CD4-positive, alpha-beta T cell treated with Interleukin-6 for 4 hours (primary cell): ENCODE measurements around the gene THBS4.
A peak's percentile ranks its signal among the peaks of the same experiment; 100 is the strongest.

Experiments
- DNase-seq: peaks from one replicate; pipeline ENCODE4 v3.0.0-alpha.2; 2020; ENCODE audit warnings: mixed read lengths

The THBS4 gene

DNA sequence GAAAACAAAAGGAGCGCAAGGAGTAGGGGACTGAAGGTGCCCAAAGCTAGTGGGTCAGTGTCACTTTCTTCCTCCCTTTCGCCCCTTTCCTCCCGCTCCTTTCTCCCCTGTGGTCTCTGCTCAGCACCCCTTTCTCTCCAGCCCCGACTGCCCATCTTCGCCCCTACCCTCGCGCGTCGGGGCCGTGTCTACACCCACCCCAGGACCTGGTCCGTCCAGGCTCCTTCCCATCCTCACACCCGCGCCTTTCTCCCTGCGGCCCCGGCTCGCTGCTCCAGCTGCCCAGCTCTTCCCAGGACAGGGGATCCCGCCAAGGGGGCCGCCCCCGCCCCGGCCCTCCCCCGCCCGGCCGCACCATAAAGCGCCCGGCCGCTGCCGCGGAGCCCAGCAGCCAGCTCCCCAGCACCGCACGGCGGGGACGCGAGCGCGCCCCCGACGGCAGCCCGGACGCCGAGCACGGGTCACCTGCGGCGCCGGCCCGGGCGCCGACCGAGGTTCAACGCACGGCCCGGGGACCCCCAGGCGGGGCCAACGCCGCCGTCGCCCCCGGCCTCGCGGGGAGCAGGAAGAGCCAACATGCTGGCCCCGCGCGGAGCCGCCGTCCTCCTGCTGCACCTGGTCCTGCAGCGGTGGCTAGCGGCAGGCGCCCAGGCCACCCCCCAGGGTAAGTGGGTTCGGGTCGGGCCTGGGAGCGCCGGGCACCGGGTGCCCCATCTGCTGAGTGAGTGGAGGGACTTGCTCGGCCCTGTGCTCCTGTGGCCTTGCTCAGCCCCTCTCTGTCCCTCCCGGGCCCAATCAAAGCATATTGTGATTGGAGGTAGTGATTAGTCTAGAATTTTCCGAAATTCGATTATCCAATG is at the start of gene THBS4:
TSS of gene THBS4 (plus strand) at position 387 of the 860 bp plus-strand sequence. CDS start at position 577, 190 bp downstream.
- no peak for DNase-seq

DNA sequence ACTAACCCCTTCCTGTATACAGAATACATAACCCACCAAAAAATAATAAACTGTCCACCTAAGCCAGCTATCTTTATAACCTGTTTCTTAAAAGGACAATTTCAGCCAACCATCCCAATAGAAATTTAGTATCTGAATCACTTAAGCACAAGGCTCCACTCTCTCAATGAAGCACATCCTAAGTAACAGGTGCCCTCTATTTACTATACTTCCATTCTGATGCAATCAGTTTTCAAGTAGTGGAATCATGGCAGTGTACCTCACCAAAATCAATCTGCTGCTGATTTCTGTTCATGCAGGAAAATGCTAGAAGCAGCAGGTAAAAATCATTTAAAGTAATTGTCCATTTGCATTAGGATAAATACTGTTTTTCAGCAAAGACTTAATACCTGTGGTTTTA is 48.9 kb upstream of the THBS4 start:
- no peak for DNase-seq

DNA sequence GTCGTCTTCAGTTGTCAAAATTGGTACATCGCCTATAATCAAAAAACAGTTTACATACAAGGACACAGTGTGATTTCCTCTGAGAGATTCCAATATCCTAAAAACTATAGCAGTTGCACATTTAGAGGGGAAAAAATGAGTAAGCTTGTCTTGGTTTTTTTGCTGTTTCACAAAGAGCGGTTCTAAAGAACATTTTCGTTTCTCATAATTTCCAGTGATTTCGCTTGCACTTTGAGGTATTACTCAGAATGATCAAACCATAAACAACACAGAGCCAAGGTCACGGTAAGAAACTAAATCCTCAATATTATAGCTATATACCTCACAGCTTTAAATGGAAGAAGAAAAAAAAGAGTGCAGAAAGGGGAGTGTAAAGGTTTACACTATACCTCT is 44.9 kb upstream of the THBS4 start:
- DNase-seq = no peak

DNA sequence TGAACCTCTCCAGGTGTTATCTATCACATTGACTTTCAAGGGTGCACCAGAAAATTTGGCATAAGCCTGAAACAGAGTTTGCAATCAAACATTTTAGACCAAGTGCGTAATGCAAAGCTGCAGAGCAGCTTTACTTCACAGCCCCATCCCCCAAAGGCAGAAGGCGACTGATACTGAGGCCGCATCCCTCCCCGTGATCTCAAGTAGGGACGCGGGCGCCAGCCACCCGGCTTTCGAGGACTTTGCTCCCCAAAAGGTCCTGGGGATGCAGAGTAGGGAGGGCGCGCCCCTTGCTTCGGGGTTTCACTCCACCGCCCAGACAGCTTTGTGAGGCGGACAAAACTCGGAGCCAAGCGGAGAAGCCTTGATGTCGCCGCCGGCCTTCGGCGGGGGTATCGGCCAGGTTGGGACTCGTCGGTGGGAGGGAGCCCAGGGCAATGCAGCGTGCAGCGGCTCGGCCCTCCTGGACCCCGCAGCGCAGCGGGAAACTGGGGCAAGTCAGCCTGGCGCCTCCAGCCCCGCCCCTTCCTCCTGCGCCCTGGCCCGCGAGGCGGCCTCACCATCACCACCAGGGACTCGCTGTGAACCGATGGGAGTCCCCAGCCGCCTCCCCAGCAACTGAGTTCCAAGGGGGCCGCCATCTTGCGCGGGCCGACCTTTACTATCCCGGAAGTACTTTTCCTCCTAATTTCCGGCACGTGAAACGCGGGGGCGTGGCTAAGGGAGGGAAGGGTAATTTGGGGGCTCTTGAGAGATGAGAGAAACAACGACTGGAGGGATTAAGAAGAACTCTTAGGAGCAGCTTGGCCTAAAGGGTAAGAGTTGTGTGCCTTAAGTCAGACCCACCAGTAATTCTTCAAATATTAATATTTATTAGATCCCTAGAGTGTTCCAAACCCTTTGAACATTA is 44.3 kb upstream of the THBS4 start, which contains the start of gene MTX3:
TSS of gene MTX3 (minus strand) at position 665 of the 910 bp plus-strand sequence. CDS start at position 641, 24 bp downstream.
- DNase-seq = peak; percentile 89

DNA sequence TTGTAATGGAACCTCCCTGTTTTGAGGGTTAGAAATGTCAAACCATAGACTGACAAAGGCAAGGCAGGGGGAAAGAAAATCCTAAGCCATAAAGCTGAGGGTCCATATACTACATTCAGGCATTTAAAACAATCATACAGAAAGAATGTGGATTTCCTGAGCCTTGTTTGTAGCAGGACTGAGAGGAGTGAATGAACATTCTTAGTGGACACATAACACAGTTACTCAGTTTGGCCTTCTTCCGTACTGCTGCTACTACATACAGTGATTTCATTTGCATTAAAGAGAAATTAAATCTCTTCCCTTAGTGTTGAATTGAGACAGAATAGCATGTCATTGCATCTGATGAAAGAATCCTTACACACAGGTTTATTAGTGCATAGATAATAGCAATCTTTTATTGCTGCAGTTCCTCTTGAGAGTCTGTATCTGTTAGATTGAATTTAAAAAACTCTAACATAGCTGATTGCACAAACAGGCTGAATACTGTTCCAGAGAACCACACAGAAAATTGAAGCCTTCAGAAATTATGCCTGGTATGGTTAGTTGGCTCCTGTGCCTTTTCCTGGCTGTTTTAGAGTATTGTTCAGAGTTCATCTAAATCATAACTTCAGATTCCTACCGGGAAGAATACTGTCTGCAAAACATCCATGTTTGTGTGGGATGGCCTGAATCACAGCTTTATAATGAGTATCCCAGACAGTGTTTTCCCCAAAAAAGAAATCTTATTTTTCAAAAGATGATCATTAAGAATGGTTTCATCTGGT is 42.1 kb upstream of the THBS4 start:
- DNase-seq = no peak

DNA sequence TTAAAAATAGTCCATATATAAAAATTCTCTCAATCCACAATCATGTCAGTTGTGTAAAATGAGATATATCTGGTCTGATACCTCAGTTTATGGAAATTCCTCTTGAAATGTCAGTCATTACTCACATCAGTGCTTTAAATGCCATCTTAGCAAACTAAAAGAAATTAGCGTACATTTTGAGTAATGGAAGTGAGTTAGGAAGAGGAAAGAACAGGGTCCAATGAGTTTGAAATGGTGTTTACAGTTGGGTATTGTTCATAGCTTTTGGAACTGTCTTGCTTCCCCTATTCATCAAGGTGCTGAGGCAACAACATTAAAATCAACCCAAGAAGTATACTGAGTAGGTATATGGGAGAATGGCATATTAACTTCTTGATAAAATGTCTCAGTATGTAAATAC is 35.4 kb upstream of the THBS4 start:
- no peak for DNase-seq

DNA sequence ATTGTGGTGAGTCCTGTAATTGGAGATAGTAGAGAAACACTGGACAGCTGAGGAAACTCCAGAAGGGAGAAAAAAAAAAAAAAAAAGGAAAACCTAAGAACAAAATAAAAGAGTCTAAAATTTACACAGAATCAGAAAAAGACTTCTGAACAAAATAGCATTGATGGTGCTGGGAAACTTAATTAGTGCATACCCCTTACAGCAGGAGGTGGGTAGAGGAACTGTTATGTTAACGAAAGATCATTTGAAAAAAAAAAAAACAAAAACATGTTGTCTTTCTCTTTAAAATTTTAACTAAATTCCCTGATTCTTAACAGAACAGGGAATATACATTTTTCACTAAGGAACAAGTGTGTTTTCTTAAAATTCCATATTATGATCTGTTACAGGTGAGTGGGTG is 32.5 kb upstream of the THBS4 start:
- no peak for DNase-seq

DNA sequence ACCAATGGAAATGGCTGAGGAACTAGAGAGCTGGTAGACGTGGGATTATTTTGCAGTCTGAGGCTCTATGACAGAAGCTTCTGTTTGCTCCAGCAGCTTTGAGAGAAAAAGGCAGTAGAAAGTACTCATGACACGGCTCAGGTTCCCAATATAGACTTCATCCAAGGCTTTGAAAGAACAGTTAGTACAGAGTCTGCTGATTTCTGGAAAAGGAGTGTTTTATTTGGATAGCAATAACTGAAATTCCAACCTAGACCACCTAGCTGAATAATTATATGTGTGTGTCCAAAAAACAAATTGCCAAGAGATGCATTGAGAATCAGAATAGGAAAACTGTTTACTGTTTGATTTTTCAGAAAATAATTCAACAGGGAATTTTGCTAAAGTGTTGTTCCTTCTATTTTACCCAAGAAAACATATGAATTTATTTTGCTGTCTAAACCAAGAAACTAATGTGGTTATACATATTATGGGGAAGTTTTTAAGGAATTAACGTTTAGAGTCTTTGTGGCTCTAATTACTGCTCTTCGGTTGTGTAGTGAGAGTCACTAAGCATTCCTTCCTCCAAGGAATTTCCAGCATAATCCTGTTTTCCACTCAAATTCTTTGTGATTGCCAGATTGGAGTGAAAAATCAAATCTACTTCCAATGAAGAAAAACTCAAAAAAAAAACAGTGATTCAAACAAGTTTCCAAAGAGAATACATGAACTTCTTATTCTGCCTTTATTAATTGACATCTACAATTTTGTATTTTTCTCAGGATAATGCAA is 26.0 kb upstream of the THBS4 start:
- no peak for DNase-seq

DNA sequence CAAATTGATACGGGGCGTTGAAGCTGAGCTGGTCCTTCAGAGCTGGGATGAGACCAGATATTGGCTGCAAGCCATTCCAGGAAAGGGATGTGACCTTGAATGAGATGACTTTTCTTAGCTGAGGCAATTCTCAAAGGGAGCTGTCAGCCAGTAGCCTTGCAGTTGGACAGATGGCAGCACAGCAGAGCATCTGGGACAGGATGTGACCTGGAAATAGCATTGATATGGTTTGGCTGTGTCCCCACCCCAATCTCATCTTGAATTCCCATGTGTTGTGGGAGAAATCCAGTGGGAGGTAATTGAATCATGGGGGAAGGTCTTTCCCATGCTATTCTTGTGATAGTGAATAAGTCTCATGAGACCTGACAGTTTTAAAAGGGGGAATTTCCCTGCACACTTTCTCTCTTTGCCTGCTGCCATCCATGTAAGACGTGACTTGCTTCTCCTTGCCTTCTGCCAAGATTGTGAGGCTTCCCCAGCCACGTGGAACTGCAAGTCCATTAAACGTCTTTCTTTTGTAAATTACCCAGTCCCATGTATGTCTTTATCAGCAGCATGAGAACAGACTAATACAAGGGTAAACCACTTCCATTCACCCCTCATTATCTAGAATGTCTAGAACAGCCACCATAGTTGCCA is 24.3 kb upstream of the THBS4 start:
- no peak for DNase-seq

DNA sequence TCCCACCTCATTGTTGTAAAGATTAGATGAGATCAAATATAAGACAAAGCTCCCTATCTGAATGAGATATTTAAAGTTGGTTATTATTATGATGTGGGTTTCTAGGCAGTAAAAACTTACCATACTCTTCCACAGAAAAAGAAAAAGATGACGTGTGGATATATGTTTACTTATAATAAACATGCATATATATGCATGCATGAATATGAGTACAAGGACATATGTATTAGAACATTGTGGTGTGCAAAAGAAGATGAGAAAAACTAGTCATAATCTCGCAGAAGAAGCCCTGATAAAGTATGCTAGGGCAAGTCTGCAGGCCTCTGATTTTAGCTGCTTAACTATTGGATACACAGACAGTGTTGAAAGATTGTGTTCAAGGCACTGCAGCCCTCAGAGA is 10.1 kb upstream of the THBS4 start:
- no peak for DNase-seq

DNA sequence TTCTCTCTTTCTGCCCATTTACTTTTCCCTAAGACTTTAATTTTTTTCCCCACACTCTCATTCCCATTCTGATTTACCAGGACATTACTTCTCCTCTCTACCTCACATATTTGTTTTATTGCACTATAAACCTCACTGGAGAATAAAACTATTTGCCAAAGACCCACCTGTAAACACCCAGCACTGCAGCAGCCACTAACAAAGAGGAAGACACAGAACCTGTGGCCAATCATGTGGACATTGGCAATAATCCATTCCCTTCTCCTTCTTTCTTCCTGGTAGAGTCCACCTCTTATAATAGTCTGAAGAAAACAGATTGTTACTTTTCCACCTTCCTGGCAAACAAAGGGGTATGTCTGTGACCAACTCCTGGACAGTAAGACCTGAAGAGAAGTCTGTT is 8.3 kb upstream of the THBS4 start:
- DNase-seq = no peak

DNA sequence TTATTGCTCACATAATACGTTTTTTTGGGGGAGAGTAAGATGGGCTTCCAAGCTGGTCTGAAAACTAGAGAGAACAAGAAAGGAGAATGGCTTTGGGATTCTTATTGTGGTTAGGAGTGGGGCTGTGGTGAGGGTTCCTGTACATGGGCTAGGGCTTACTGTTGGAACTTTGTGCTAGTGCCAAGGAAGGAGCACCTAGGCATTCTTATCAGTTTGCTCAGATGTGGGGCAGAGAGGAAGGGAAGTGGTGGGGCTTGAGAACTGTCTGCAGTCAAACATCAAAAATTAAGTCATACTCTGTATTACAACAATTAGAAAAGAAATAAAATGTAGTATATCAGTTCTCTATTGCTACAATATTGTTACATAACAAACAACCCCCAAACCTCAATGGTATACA is 4.0 kb upstream of the THBS4 start:
- no peak for DNase-seq

DNA sequence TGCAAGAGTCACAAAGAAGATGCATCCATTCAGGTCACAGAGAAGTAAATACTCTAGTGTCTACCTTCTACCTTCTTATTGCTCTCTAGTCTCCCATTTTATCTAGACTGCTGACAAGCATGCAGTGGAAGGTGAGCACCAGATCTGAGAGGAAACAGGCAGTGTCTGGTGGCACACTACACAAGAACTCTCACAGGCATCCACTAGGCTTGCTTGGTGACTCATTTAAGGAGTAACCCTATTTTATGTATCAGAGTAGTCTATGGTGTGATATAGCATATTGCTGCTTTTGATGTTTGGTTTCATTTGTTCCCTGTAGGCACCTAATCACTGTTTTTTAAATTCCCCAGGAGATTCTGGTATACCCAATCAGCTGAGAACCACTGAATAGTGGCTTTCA is 1.6 kb upstream of the THBS4 start:
- no peak for DNase-seq

DNA sequence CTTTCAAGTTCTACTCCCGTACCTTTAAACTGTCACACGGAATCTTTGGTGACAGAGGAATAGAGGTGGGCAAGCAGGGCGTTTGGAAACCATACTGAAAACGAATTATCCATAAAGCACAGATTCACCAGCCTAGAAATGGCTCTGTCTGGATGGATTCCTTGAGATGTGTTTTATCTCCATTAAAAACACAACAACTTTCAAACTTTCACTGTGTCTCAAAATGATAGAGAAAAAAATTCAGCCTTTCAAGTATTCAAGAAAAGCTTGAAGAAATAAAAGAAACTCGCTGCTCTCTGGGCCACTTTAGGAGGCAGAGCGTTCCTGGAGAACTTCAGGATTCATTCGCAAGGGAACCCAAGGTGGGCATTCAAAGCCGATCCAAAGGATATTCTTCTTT is 589 bp upstream of the THBS4 start:
- DNase-seq = no peak

DNA sequence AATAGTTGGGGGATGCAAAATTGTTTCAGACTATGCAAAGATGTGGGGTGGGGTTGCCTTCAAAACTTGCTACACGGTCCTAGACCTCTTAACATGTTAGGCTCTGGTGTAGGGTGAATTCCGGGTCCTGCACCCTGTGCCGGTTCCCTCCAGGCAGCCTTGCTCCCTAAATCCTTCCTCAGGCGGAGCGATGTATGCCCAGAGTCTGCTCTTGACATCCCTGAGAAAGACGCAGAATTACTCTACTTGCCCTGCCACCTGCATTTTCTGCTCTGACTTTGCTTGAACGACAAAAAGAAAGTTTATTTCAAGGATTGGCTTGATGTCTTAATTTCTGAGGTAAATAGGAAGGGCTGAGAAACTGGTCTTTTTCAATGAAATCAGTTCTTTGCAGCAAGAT is 691 bp downstream of the THBS4 start:
- no peak for DNase-seq

DNA sequence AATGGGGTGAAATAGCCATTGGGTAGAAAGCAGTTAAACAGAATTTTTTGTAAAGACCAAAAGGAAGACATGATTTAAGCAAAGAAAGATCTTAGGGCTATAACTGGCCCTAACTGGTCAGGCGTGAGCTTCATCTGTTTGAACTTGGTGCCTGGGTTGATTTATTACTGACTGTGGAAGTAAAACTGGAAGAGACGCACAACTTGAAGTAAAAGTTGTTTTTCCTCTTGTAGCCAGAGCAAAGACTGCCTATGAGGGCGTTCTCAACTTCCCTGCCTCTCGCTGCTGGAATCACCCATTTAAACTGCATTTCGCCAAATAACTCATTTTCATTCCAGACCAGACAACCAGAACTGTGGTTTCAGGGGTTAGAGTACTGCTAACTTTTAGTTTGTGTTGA is 1.5 kb downstream of the THBS4 start:
- no peak for DNase-seq

DNA sequence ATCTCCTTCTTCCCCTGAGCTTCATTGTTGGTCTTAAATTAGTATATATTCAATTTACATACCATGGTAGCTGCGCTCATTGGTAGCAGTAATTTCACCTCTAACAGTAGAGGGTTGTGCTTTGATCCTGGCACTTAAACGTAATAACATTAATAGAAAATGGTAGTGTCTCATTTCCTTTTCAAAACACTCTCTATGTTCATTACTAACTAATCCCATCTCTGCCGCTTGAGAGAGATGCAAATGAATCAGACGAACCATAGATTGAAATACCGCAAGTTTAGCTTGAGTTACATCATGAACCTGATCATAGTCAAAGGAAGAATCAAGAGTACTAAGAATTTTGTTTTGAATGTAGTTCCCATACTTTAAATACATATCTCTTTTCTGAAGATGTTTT is 2.2 kb downstream of the THBS4 start:
- no peak for DNase-seq

DNA sequence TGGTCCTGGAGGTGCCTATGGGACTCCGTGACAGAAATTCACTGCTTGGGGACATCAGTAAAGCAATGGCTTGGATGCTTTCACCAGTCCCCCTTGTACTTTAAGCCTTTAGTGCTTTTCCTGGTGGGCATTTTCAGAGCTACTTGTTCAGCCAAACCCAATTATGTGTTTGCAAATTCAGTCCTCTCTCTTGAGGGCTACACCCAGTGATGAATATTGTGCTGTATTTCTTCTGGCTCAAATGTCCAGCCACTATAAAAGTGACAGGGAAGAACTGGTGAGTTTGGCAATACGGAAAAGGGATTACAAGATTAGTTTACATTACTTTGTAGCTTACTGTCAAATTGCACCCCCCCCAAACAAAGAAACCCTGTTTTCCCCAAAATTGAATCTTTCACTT is 4.5 kb downstream of the THBS4 start:
- DNase-seq = no peak

DNA sequence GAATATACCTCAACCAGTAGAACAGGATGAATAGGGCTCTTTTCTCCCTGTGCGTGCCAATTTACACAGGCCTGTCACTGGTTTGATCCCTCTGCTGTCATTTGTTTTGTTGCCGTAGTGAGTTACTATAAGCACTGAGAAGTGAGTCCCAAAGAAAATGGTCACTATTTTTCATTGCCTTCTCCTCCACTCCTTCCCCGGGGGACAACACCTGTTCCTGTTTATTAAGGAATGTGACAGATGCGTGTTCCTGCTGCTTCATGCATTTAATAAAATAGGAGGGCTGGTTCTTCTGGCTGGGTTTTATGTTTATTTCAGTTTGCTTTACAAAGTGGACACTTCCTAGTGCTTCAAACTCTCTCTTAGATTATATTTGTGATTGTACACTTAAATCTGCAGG is 6.4 kb downstream of the THBS4 start:
- no peak for DNase-seq

DNA sequence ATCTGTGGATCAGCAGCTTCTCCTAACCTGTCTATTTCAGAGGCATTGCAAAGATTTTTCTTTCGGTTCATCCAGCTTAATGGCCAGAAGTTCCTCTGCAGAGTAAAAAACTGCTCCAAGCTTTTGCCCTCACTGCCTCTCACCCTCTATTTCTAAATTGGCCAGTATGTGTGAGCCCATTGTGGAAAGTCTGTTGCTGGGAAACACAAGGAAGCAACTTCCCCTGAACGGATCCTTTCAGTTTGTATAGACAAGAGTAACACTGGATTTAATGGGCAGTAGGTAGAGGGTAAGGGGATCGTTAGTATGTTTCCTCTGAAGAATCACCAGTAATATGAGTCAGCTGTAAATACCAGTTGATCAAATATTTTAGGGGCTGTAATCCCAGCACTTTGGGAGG is 7.2 kb downstream of the THBS4 start:
- DNase-seq = no peak

DNA sequence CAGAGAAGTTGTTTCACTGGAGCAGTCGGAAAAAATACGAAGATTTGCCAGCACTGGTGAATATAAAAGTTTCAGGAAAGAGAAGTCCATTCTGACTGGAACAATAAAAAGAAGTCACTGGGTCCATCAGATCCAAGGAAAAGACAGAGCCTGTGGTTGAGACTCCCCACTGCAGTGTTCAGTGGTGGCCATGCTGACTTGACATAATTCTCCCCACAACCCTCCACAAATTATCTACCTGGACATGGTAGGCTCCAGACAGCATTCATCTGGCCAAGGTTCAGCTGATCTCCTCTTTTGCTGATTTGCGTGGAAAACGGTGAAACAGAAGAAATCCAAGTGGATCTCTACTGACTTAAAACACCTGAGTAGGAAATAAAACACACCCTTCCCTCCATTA is 8.0 kb downstream of the THBS4 start:
- no peak for DNase-seq
